ENCODE measurements around the gene IL34. TPM values are rescaled to one million over a fixed set of nuclear protein-coding genes. Genes with fewer than 3 reads are reported as not detected.
A peak's percentile ranks its signal among the peaks of the same experiment; 100 is the strongest.

Gene IL34
- total and polyA plus RNA-seq, 2 of the 13 experiments (the other 11 are each of a cell fraction or from before 2014, with no cell fraction given), result 1.2 to 1.3 TPM

DNA sequence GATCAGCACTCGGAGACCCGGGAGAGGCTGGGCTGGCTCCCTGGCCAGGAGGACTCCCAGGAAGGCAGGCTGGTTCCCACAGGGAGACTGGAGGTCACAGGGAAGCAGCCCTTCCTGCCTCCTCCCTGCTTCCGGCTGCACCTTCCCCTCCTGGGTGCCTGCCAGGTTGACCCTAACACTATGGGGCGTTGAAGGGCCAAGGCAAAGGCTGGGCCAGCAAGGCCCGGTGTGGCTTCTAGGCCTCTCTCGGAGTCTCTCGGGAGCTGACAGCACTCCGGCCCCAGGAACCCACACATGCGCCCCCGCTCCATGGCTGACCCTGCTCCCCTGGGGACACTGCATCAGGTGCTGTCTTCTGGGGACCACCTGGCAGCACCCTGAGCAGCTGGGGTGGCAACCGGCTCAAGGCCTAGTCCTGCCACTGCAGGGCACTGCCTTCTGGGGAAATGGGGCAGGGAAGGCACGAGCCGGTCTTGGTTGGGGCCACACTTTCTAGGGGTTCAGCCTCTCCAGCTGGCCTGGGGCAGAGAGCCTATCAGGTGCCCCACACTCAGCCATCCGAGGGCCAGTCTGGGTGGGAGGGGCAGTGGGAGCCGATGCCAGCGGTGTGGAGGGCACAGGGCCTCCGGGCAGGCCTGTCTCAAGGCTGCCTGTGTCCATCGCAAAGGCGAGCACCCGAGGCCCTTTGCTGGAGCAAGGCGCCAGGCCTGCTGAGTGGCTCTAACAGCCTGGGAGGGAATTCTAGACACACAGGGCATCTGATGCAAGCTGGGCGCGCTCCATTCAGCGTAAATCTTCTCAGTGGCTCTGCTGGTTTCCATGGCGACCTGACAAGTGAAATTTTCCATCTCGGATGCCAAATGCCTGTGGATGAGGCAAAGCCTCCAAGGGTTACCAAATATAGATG lies 45.1 kb downstream of the IL34 start (continued):
- TF ChIP-seq, protein P1, sequence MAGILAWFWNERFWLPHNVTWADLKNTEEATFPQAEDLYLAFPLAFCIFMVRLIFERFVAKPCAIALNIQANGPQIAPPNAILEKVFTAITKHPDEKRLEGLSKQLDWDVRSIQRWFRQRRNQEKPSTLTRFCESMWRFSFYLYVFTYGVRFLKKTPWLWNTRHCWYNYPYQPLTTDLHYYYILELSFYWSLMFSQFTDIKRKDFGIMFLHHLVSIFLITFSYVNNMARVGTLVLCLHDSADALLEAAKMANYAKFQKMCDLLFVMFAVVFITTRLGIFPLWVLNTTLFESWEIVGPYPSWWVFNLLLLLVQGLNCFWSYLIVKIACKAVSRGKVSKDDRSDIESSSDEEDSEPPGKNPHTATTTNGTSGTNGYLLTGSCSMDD (CRISPR knock-in tag; IDR thresholded peaks at IDR 0.05), result no peak
- TF ChIP-seq, protein P2, sequence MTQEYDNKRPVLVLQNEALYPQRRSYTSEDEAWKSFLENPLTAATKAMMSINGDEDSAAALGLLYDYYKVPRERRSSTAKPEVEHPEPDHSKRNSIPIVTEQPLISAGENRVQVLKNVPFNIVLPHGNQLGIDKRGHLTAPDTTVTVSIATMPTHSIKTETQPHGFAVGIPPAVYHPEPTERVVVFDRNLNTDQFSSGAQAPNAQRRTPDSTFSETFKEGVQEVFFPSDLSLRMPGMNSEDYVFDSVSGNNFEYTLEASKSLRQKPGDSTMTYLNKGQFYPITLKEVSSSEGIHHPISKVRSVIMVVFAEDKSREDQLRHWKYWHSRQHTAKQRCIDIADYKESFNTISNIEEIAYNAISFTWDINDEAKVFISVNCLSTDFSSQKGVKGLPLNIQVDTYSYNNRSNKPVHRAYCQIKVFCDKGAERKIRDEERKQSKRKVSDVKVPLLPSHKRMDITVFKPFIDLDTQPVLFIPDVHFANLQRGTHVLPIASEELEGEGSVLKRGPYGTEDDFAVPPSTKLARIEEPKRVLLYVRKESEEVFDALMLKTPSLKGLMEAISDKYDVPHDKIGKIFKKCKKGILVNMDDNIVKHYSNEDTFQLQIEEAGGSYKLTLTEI (CRISPR knock-in tag; conservative IDR thresholded peaks at IDR 0.05), result no peak
- TF ChIP-seq ZNF891 (CRISPR knock-in tag; IDR thresholded peaks at IDR 0.05), result 0 out of 2 replicates have a peak, but pooled peaks have one; percentile 4
- no peak for TF ChIP-seq SMARCE1 (IDR thresholded peaks at IDR 0.05; ENCODE audit: borderline replicate concordance)
- no peak for TF ChIP-seq ONECUT2 (CRISPR knock-in tag; IDR thresholded peaks at IDR 0.05)
- peak; percentile 64; the same call in 1 of the 2 replicates for TF ChIP-seq ZNF598 (CRISPR knock-in tag; IDR thresholded peaks at IDR 0.05; ENCODE audit: borderline replicate concordance)
- no peak for TF ChIP-seq AGO1 (IDR thresholded peaks at IDR 0.05; ENCODE audit: low read depth, low read length, poor library complexity, severe bottlenecking)
- TF ChIP-seq, protein P3, sequence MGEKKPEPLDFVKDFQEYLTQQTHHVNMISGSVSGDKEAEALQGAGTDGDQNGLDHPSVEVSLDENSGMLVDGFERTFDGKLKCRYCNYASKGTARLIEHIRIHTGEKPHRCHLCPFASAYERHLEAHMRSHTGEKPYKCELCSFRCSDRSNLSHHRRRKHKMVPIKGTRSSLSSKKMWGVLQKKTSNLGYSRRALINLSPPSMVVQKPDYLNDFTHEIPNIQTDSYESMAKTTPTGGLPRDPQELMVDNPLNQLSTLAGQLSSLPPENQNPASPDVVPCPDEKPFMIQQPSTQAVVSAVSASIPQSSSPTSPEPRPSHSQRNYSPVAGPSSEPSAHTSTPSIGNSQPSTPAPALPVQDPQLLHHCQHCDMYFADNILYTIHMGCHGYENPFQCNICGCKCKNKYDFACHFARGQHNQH (CRISPR knock-in tag; IDR thresholded peaks at IDR 0.05), result peak; percentile 34; the same call in 1 of the 2 replicates
- no peak for TF ChIP-seq ZNF563 (CRISPR knock-in tag; IDR thresholded peaks at IDR 0.05)
- TF ChIP-seq FLYWCH1 (CRISPR knock-in tag; IDR thresholded peaks at IDR 0.05), result no peak
- TF ChIP-seq ZNF121 (CRISPR knock-in tag; IDR thresholded peaks at IDR 0.05), result no peak
- TF ChIP-seq, protein P4, sequence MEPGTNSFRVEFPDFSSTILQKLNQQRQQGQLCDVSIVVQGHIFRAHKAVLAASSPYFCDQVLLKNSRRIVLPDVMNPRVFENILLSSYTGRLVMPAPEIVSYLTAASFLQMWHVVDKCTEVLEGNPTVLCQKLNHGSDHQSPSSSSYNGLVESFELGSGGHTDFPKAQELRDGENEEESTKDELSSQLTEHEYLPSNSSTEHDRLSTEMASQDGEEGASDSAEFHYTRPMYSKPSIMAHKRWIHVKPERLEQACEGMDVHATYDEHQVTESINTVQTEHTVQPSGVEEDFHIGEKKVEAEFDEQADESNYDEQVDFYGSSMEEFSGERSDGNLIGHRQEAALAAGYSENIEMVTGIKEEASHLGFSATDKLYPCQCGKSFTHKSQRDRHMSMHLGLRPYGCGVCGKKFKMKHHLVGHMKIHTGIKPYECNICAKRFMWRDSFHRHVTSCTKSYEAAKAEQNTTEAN (CRISPR knock-in tag; conservative IDR thresholded peaks at IDR 0.05), result no peak
